WTC11 (cell line): ENCODE measurements around the gene KCNG2.

Source experiments
- ATF1 ChIP-seq: sonication (generic); formaldehyde crosslinking; IDR thresholded peaks from 2 replicates; pipeline ENCODE4 v1.8.1; 2023; ENCODE audit warnings: mild to moderate bottlenecking, moderate library complexity, missing genetic modification reagents
- CREB1 ChIP-seq: sonication (generic); formaldehyde crosslinking; IDR thresholded peaks from 2 replicates; pipeline ENCODE4 v1.8.0; 2023; ENCODE audit warnings: mild to moderate bottlenecking, missing genetic modification reagents
- ESRRA ChIP-seq: sonication (generic); formaldehyde crosslinking; IDR thresholded peaks from 2 replicates; pipeline ENCODE4 v1.8.1; 2022; ENCODE audit warnings: mild to moderate bottlenecking, missing genetic modification reagents, borderline replicate concordance
- FOXK1 ChIP-seq: sonication (generic); formaldehyde crosslinking; IDR thresholded peaks from 2 replicates; pipeline ENCODE4 v1.8.0; 2022; ENCODE audit warnings: mild to moderate bottlenecking, moderate library complexity, missing genetic modification reagents
- JAZF1 ChIP-seq: fragments of 250-450 bp; sonication (Bioruptor Pico); IDR thresholded peaks from 2 replicates; pipeline ENCODE4 v1.9.0; 2021; ENCODE audit warnings: moderate library complexity, mild to moderate bottlenecking, inconsistent platforms
- KAT7 ChIP-seq: sonication (generic); formaldehyde crosslinking; IDR thresholded peaks from 2 replicates; pipeline ENCODE4 v1.8.1; 2023; ENCODE audit warnings: missing genetic modification reagents, mild to moderate bottlenecking, borderline replicate concordance
- NFE2L1 ChIP-seq: sonication (generic); formaldehyde crosslinking; IDR thresholded peaks from 2 replicates; pipeline ENCODE4 v1.8.1; 2023; ENCODE audit warnings: missing genetic modification reagents
- TP53 ChIP-seq: sonication (generic); formaldehyde crosslinking; IDR thresholded peaks from 2 replicates; pipeline ENCODE4 v1.8.1; 2023; ENCODE audit warnings: mild to moderate bottlenecking, missing genetic modification reagents
- ZNF317 ChIP-seq: sonication (generic); formaldehyde crosslinking; IDR thresholded peaks from 2 replicates; pipeline ENCODE4 v1.8.1; 2023; ENCODE audit warnings: low read depth, mild to moderate bottlenecking, moderate library complexity, missing genetic modification reagents, borderline replicate concordance
- TF ChIP-seq, protein P1 (sequence below): fragments of 200-600 bp; IDR thresholded peaks from 2 replicates; pipeline ENCODE4 v1.8.0; 2022; ENCODE audit warnings: antibody characterized with exemption
- TF ChIP-seq, protein P2 (sequence below): fragments of 250-450 bp; sonication (Bioruptor Pico); IDR thresholded peaks from 2 replicates; pipeline ENCODE4 v1.9.0; 2021; ENCODE audit warnings: mild to moderate bottlenecking, borderline replicate concordance
- TF ChIP-seq, protein P3 (sequence below): sonication (generic); formaldehyde crosslinking; IDR thresholded peaks from 2 replicates; pipeline ENCODE4 v1.8.0; 2023; ENCODE audit warnings: missing genetic modification reagents
- TF ChIP-seq, protein P4 (sequence below): sonication (generic); formaldehyde crosslinking; IDR thresholded peaks from 2 replicates; pipeline ENCODE4 v1.8.1; 2023; ENCODE audit warnings: mild to moderate bottlenecking, missing genetic modification reagents

DNA sequence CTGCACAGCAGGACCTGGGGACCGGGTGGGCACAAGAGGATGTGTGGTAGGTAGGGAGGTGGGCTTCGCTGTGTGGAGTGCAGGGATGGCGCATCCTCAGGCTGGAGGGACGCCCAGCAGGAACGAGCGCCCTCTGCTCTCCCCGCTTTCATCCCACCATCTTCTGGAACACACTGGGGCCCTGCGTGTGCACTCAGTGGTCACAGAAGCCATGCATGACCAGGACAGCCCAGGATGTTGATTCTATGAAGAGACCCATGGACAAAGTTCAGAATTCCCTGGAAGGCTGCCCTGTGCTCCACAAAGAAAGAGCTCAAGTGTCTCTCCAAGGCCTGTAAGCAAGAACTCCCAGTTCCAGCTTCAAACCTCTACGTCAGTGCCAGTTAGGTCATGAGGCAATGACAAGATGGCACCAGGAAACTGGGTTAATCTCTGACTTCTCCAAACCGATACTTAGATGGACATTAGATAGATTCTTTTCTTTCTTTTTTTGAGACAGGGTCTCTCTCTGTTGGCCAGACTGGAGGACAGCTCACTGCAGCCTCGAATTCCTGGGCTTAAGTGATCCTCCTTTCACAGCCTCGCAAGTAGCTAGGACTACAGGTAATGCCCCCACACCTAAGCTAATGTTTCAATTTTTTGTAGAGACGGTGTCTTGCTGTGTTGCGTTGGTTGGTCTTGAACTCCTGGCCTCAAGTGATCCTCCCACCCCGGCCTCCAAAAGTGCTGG lies 150.3 kb downstream of the KCNG2 start:
- no peak for TF ChIP-seq ZNF317 (CRISPR knock-in tag)
- TF ChIP-seq, protein P1, sequence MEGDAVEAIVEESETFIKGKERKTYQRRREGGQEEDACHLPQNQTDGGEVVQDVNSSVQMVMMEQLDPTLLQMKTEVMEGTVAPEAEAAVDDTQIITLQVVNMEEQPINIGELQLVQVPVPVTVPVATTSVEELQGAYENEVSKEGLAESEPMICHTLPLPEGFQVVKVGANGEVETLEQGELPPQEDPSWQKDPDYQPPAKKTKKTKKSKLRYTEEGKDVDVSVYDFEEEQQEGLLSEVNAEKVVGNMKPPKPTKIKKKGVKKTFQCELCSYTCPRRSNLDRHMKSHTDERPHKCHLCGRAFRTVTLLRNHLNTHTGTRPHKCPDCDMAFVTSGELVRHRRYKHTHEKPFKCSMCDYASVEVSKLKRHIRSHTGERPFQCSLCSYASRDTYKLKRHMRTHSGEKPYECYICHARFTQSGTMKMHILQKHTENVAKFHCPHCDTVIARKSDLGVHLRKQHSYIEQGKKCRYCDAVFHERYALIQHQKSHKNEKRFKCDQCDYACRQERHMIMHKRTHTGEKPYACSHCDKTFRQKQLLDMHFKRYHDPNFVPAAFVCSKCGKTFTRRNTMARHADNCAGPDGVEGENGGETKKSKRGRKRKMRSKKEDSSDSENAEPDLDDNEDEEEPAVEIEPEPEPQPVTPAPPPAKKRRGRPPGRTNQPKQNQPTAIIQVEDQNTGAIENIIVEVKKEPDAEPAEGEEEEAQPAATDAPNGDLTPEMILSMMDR, result no peak
- TF ChIP-seq TP53 (CRISPR knock-in tag), result no peak
- TF ChIP-seq, protein P2, sequence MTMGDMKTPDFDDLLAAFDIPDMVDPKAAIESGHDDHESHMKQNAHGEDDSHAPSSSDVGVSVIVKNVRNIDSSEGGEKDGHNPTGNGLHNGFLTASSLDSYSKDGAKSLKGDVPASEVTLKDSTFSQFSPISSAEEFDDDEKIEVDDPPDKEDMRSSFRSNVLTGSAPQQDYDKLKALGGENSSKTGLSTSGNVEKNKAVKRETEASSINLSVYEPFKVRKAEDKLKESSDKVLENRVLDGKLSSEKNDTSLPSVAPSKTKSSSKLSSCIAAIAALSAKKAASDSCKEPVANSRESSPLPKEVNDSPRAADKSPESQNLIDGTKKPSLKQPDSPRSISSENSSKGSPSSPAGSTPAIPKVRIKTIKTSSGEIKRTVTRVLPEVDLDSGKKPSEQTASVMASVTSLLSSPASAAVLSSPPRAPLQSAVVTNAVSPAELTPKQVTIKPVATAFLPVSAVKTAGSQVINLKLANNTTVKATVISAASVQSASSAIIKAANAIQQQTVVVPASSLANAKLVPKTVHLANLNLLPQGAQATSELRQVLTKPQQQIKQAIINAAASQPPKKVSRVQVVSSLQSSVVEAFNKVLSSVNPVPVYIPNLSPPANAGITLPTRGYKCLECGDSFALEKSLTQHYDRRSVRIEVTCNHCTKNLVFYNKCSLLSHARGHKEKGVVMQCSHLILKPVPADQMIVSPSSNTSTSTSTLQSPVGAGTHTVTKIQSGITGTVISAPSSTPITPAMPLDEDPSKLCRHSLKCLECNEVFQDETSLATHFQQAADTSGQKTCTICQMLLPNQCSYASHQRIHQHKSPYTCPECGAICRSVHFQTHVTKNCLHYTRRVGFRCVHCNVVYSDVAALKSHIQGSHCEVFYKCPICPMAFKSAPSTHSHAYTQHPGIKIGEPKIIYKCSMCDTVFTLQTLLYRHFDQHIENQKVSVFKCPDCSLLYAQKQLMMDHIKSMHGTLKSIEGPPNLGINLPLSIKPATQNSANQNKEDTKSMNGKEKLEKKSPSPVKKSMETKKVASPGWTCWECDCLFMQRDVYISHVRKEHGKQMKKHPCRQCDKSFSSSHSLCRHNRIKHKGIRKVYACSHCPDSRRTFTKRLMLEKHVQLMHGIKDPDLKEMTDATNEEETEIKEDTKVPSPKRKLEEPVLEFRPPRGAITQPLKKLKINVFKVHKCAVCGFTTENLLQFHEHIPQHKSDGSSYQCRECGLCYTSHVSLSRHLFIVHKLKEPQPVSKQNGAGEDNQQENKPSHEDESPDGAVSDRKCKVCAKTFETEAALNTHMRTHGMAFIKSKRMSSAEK (CRISPR knock-in tag), result no peak
- TF ChIP-seq, protein P3, sequence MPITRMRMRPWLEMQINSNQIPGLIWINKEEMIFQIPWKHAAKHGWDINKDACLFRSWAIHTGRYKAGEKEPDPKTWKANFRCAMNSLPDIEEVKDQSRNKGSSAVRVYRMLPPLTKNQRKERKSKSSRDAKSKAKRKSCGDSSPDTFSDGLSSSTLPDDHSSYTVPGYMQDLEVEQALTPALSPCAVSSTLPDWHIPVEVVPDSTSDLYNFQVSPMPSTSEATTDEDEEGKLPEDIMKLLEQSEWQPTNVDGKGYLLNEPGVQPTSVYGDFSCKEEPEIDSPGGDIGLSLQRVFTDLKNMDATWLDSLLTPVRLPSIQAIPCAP (CRISPR knock-in tag), result no peak
- TF ChIP-seq CREB1, result no peak
- no peak for TF ChIP-seq KAT7 (CRISPR knock-in tag)
- TF ChIP-seq ESRRA, result no peak
- TF ChIP-seq, protein P4, sequence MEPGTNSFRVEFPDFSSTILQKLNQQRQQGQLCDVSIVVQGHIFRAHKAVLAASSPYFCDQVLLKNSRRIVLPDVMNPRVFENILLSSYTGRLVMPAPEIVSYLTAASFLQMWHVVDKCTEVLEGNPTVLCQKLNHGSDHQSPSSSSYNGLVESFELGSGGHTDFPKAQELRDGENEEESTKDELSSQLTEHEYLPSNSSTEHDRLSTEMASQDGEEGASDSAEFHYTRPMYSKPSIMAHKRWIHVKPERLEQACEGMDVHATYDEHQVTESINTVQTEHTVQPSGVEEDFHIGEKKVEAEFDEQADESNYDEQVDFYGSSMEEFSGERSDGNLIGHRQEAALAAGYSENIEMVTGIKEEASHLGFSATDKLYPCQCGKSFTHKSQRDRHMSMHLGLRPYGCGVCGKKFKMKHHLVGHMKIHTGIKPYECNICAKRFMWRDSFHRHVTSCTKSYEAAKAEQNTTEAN, result no peak
- no peak for TF ChIP-seq JAZF1 (CRISPR knock-in tag)
- no peak for TF ChIP-seq ATF1 (CRISPR knock-in tag)
- TF ChIP-seq FOXK1, result no peak
- no peak for TF ChIP-seq NFE2L1 (CRISPR knock-in tag)
